ENCODE results near the gene YBX2. TPM values are rescaled to one million over a fixed set of nuclear protein-coding genes. Genes with fewer than 3 reads are reported as not detected.

Gene YBX2
- total RNA-seq, 1 donor from 2014 or later, result 0.35 TPM

- peak overlapping the region; percentile 97 for H3K4me3 ChIP-seq (ENCODE audit: low read depth, low read length)
- TF ChIP-seq, protein P1, sequence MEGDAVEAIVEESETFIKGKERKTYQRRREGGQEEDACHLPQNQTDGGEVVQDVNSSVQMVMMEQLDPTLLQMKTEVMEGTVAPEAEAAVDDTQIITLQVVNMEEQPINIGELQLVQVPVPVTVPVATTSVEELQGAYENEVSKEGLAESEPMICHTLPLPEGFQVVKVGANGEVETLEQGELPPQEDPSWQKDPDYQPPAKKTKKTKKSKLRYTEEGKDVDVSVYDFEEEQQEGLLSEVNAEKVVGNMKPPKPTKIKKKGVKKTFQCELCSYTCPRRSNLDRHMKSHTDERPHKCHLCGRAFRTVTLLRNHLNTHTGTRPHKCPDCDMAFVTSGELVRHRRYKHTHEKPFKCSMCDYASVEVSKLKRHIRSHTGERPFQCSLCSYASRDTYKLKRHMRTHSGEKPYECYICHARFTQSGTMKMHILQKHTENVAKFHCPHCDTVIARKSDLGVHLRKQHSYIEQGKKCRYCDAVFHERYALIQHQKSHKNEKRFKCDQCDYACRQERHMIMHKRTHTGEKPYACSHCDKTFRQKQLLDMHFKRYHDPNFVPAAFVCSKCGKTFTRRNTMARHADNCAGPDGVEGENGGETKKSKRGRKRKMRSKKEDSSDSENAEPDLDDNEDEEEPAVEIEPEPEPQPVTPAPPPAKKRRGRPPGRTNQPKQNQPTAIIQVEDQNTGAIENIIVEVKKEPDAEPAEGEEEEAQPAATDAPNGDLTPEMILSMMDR (conservative IDR thresholded peaks at IDR 0.05; ENCODE audit: low read depth, low read length), result no peak
- DNase-seq (ENCODE audit: low read depth), result no peak
These were observed 33.6 kb upstream of the YBX2 start for GRCh38 chr17:7328009-7328408.

DNA sequence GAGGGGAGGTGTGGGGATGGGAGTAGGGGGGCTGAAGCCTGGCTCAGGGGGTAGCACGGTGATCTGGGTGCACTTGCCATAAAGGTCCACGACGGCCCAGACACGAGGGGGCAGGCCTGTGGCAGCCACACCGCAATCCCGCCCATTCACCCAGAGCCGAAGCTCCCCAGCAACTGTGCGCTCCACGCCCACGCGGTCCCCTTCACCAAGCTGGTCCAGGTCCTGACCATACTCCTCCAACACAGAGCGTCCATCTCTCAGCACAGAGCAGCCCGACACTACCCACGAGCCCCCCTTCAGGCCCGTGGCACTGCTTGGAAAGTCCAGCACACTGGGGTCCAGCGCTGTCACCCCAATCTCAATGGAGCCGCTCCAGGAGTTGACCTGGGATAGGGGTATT is 33.1 kb upstream of the YBX2 start:
- TF ChIP-seq, protein P1 (conservative IDR thresholded peaks at IDR 0.05; ENCODE audit: low read depth, low read length), result no peak

DNA sequence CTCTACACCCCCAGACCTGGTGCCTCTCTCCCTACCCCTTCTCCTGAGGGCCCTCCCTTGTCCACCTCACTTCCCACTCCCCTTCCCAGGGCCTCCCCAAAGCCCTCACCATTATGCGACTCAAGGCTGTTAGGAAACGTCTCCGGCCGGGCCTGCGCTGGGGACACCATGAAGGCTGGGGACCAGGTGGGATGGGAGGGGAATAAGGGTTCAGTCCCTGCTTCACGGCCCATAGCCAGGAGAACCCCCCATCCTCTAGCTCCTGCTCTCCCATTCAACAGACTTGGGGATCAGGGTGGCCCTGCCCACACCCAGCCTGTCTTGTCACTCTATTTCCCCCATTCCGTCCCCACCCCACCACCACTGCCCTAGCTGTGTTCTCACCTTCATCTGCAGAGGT is 32.6 kb upstream of the YBX2 start:
- H3K4me3 ChIP-seq (ENCODE audit: low read depth, low read length), result no peak overlapping the region
- DNase-seq (ENCODE audit: low read depth), result no peak
- TF ChIP-seq, protein P1 (conservative IDR thresholded peaks at IDR 0.05; ENCODE audit: low read depth, low read length), result no peak

More for the DNA sequence above, 33.1 kb upstream of the YBX2 start:
- no peak overlapping the region for H3K4me3 ChIP-seq (ENCODE audit: low read depth, low read length)
- no peak for DNase-seq (ENCODE audit: low read depth)

- TF ChIP-seq, protein P1 (conservative IDR thresholded peaks at IDR 0.05; ENCODE audit: low read depth, low read length), result no peak
- DNase-seq (ENCODE audit: low read depth), result no peak
- no peak overlapping the region for H3K4me3 ChIP-seq (ENCODE audit: low read depth, low read length)
These were observed 31.7 kb upstream of the YBX2 start for GRCh38 chr17:7326186-7326585.

DNA sequence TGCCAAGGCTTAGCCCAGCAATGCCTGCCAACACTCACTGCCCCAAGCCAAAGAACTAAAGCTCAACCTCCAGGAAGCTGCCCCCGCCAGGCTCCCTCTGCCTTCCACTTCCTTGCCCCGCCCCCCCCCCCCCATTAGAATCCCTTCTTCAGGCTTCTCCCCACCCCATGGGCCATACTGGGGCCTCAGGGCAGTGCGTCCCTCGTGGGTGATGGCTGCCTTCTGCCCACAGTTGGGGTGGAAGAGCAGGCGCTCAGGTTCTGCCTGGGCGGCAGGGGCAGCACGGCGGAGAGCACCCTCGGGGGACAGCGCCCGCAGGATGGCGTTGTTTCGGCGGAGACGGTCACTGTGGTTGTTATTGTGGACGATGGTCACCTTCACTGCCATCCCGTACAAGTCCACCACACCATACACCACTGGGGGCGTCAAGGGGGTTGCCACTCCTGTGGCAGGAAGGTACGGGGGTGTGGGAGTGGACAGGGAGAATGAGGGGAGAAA is 30.6 kb upstream of the YBX2 start:
- DNase-seq (ENCODE audit: low read depth), result no peak
- no peak overlapping the region for H3K4me3 ChIP-seq (ENCODE audit: low read depth, low read length)
- TF ChIP-seq, protein P1 (conservative IDR thresholded peaks at IDR 0.05; ENCODE audit: low read depth, low read length), result no peak

DNA sequence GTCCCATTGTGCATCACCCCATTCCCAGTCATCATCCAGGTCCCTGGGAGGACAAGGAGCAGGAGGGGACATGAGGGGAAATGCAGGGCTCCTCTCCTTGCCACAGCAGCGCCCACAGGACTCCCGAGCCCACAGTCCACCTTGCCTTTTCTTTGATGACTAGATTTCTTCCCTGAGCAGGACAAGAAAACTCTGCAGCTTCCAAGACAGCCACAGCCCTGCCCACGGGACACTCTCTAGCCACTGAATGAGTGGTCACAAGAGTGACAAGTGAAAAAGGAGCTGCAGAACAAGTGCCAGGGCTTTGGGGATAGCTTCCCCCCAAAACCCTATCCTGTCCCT is 30.0 kb upstream of the YBX2 start:
- no peak overlapping the region for H3K4me3 ChIP-seq (ENCODE audit: low read depth, low read length)
- TF ChIP-seq, protein P1 (conservative IDR thresholded peaks at IDR 0.05; ENCODE audit: low read depth, low read length), result no peak
- no peak for DNase-seq (ENCODE audit: low read depth)

- TF ChIP-seq, protein P1 (conservative IDR thresholded peaks at IDR 0.05; ENCODE audit: low read depth, low read length), result peak; percentile 63
- no peak for DNase-seq (ENCODE audit: low read depth)
- no peak overlapping the region for H3K4me3 ChIP-seq (ENCODE audit: low read depth, low read length)
These were observed 29.4 kb upstream of the YBX2 start for GRCh38 chr17:7323731-7324437.
